Ectodermal cell (in vitro differentiated cells): ENCODE data around the gene BSG.
A peak's percentile ranks its signal among the peaks of the same experiment; 100 is the strongest.
"Not testable (repeated sequence)": the region's sequence is repeated elsewhere in the genome, so short reads cannot be mapped to it uniquely, and the experiment has no call there.

ENCODE experiments used
- H3K27ac ChIP-seq: 2 replicates; pipeline ENCODE4 v1.7.0; 2013; ENCODE audit warnings: mild to moderate bottlenecking, low read depth, low read length; ENCODE audit not compliant: insufficient read depth, poor library complexity, severe bottlenecking
- H3K27me3 ChIP-seq: 2 replicates; pipeline ENCODE4 v1.7.0; 2013; ENCODE audit warnings: mild to moderate bottlenecking, low read length; ENCODE audit not compliant: insufficient read depth, control insufficient read depth, poor library complexity, severe bottlenecking
- H3K36me3 ChIP-seq: one replicate; pipeline ENCODE4 v1.7.0; 2013; ENCODE audit warnings: low read length; ENCODE audit not compliant: control insufficient read depth, insufficient read depth
- H3K4me1 ChIP-seq: one replicate; pipeline ENCODE4 v1.7.0; 2013; ENCODE audit warnings: low read length; ENCODE audit not compliant: control insufficient read depth, insufficient read depth
- H3K4me3 ChIP-seq: 2 replicates; pipeline ENCODE4 v1.7.0; 2013; ENCODE audit warnings: low read depth, low read length, control low read depth; ENCODE audit not compliant: insufficient read depth
- H3K9me3 ChIP-seq: 2 replicates; pipeline ENCODE4 v1.7.0; 2013; ENCODE audit warnings: mild to moderate bottlenecking, low read length, moderate library complexity; ENCODE audit not compliant: control insufficient read depth
- WGBS, 2 experiments: methylation state at CpG; one replicate each; pipeline ENCODE4 v1.1.7; 2013; ENCODE audit warnings: missing lambda C conversion rate in 2 of 2; 5-methylcytosine and 5-hydroxymethylcytosine counted together

The BSG gene

DNA sequence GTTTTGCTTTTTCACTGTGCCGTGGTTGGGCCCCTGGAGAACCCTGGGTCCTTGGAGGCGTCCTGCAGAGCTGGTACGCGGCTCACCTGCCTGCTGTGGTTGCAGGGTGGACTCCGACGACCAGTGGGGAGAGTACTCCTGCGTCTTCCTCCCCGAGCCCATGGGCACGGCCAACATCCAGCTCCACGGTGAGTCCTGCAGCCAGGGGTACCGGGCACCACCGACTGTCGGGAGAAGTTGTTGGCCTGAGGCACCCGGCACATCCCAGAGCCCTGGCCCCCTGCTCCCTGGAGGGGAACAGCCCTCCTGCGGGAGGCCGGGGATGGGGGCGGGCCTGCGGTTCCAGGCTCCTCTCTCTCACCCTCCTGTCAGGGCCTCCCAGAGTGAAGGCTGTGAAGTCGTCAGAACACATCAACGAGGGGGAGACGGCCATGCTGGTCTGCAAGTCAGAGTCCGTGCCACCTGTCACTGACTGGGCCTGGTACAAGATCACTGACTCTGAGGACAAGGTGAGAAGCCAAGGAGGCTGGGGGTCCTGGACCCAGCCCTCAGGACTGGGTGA is 8.0 kb downstream of the BSG start:
- Histone ChIP-seq H3K9me3 (no peaks in the 10 kb centered on the region), H3K27me3 (no peaks in the 10 kb centered on the region), H3K36me3 (peaks cover 32% of the 10 kb centered on the region), H3K4me3 (no peak overlapping the region), H3K27ac (no peak overlapping the region), H3K4me1 (peaks cover 13% of the 10 kb centered on the region)
- 95 to 96% methylated on average over 22 of the region's 22 CpGs for whole genome bisulfite sequencing, 2 experiments

DNA sequence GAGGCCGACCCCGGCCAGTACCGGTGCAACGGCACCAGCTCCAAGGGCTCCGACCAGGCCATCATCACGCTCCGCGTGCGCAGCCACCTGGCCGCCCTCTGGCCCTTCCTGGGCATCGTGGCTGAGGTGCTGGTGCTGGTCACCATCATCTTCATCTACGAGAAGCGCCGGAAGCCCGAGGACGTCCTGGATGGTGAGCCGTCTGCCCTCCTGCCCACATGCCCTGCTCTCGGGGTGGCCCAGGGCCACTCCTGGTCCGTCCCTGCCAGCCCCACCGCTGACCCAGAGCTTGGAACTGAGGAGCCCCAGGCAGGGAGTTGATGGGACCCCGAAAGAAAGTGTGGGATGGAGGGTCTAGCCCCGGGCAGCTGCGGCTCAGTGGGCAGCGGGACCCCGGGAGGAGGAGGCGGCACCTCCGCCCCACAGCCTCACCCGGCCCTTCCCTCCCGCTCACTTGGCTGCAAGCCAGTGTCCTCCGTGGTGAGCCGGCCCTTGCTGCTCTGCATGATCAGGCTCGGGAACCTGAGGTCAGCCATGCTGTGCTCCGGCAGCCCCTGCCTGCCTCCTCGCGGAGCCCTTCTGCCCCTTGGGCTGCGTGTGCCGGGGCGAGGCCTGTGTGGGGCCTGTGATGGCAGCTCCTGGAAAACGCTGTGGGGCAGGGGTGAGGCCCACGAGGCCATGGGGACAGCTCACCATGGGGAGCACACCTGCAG is 9.2 kb downstream of the BSG start:
- no peaks in the 10 kb centered on the region for H3K27me3 ChIP-seq
- 95% methylated on average over 40 of the region's 40 CpGs for WGBS, 2 experiments
- H3K4me1 ChIP-seq, result peaks cover 7% of the 10 kb centered on the region
- H3K27ac ChIP-seq, result no peak overlapping the region
- H3K36me3 ChIP-seq, result peaks cover 32% of the 10 kb centered on the region
- H3K4me3 ChIP-seq, result no peak overlapping the region
- H3K9me3 ChIP-seq, result no peaks in the 10 kb centered on the region

DNA sequence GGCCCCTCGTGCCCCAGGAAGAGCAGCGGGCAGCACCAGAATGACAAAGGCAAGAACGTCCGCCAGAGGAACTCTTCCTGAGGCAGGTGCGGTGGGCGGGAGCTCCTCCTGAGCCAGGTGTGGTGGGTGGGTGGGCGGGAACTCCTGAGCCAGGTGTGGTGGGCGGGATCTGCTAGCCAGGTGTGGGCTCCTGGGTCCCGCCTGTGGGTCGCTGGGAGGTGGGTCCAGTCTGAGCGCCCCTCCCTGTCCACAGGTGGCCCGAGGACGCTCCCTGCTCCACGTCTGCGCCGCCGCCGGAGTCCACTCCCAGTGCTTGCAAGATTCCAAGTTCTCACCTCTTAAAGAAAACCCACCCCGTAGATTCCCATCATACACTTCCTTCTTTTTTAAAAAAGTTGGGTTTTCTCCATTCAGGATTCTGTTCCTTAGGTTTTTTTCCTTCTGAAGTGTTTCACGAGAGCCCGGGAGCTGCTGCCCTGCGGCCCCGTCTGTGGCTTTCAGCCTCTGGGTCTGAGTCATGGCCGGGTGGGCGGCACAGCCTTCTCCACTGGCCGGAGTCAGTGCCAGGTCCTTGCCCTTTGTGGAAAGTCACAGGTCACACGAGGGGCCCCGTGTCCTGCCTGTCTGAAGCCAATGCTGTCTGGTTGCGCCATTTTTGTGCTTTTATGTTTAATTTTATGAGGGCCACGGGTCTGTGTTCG is 10.3 kb downstream of the BSG start:
- H3K27me3 ChIP-seq, result peaks cover under 1% of the 10 kb centered on the region
- H3K9me3 ChIP-seq, result no peaks in the 10 kb centered on the region
- no peaks in the 10 kb centered on the region for H3K4me1 ChIP-seq
- H3K27ac ChIP-seq, result no peak overlapping the region
- 95% methylated on average over 31 of the region's 31 CpGs for WGBS, 2 experiments
- no peak overlapping the region for H3K4me3 ChIP-seq
- H3K36me3 ChIP-seq, result peaks cover 32% of the 10 kb centered on the region

DNA sequence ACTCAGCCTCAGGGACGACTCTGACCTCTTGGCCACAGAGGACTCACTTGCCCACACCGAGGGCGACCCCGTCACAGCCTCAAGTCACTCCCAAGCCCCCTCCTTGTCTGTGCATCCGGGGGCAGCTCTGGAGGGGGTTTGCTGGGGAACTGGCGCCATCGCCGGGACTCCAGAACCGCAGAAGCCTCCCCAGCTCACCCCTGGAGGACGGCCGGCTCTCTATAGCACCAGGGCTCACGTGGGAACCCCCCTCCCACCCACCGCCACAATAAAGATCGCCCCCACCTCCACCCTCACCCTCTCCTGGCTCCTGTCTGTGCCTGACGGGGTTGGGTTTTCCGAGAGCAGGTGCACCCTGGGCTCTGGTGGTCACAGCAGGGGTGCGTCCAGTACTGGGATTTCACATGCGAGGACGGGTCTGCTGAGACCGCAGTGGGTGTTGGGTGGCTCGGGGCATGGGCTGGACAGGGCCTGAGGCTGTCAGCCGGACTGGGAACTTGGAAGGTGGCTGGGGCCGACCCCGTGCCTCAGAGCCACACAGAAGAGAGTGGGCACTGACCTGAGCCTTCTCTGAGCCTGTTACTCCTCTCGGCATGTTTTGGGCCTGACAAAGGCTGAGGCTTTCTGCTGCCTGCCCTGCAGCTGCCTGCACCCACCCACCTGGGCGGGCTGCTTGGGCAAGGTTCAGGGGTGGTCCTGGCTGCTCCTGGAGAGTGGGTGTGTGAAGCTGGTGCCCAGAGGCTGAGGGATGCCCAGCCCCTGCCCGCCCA is 11.0 kb downstream of the BSG start:
- no peaks in the 10 kb centered on the region for H3K9me3 ChIP-seq
- H3K27ac ChIP-seq, result peak overlapping the region; percentile 62
- peaks cover 32% of the 10 kb centered on the region for H3K36me3 ChIP-seq
- H3K27me3 ChIP-seq, result peaks cover 8% of the 10 kb centered on the region
- H3K4me3 ChIP-seq, result no peak overlapping the region
- 94 to 95% methylated on average over 27 of the region's 27 CpGs for WGBS, 2 experiments
- no peaks in the 10 kb centered on the region for H3K4me1 ChIP-seq

DNA sequence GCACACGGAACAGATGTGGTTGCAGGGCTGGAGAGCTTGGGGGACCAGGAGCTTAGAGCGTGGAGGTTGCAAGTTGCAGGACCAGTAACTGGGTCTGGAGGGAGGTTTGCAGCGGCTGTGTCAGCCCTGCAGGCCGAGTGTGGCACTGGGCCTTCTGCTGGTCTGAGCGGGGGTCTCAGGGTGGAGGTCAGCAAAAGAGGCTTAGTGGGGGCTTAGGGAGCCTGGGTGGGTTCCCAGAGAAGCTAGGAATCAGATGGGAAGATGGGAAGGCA is 11.5 kb downstream of the BSG start:
- Histone ChIP-seq H3K27ac (peak overlapping the region; percentile 62), H3K9me3 (no peaks in the 10 kb centered on the region), H3K4me1 (no peaks in the 10 kb centered on the region), H3K27me3 (peaks cover 13% of the 10 kb centered on the region), H3K36me3 (peaks cover 32% of the 10 kb centered on the region), H3K4me3 (no peak overlapping the region)
- WGBS, 2 experiments, result 86 to 92% methylated on average over 5 of the region's 5 CpGs

DNA sequence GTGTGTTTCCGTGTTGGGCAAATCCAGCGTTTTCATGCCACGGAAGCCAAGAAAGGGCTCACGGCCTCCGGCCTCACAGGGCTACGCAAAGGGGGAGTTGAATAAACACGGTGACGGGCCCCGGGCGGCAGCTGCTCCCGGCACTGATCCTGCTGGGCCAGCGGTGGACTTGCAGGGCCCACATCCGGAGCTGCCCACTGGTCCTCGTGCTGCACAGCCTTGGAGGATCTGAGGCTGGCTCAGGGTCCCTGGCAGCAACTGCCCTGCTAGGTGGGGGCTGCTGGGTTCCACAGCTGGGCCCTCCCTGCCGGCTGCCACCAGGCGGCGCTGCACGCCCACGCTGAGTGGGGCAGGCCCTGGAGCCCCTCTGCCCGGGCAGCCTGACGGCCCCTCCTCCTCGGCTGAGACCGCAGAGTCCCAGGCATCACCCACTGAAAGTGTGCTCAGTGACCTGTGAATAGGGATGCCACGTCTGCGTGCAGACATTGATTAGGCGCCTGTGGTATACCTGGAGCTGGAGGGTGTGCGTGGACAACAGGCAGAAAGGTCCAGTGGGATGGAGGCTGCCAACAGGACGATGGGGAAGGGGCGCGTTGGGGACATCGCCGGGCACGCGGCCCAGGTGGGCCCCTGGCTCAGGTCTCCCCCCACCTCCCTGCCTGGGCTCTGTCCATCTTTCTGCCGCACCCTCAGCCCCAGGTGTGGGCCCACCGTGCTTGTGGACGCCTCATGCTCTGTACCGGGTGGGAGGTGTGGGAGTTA is 12.0 kb downstream of the BSG start:
- 58% methylated on average over 38 of the region's 38 CpGs for WGBS, 2 experiments
- no peaks in the 10 kb centered on the region for H3K4me1 ChIP-seq
- peaks cover 18% of the 10 kb centered on the region for H3K27me3 ChIP-seq
- H3K9me3 ChIP-seq, result no peaks in the 10 kb centered on the region
- no peak overlapping the region for H3K4me3 ChIP-seq
- H3K27ac ChIP-seq, result peak overlapping the region; percentile 62
- H3K36me3 ChIP-seq, result peaks cover 26% of the 10 kb centered on the region

DNA sequence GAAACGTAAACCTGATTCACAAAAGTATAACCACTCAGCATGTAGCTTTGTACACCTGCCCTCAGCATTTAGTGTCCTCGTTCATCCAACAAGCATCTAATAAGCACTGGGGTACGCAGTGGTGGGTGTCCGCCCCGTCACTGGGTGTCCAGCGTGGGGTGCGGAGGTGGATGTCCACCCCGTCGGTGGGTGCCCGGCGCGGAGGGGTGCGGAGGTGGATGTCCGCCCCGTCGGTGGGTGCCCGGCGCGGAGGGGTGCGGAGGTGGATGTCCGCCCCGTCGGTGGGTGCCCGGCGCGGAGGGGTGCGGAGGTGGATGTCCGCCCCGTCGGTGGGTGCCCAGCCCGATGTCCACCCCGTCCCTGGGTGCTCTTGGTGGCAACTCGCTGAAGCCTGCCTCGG is 12.8 kb downstream of the BSG start:
- H3K4me3 ChIP-seq, H3K27ac ChIP-seq, H3K4me1 ChIP-seq, H3K9me3 ChIP-seq: not testable (repeated sequence)
- Histone ChIP-seq H3K36me3 (peaks cover 19% of the 10 kb centered on the region), H3K27me3 (peaks cover 20% of the 10 kb centered on the region)
- 95 to 96% methylated on average over 33 to 34 of the region's 34 CpGs for WGBS, 2 experiments

DNA sequence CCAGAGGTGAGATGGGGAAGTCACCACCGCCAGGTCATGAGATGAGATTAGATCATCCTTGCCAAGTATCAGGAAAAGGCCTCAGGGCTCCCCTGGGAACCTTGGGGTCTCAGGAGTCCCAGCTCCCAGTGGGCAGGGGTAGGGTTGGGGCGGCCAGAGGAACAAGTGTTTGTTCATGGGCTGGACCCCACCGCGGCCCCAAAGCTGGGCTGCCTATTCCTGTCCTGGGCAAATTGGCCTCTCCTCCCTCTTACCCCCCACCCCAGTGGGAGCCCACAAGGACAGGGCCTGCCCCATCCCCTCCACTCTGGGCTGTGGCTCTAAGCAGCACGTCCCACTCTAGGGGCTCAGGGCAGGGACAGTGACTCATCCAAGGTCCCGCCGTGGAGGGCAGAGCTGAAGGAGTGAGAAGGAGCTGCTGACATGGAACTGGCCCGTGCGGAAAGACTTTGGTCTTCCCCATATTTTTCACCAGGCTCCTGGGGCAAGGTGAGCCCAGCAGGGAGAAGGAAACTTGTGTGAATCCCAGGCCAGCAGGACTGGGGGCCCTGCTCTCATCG is 13.2 kb downstream of the BSG start:
- peaks cover 14% of the 10 kb centered on the region for H3K36me3 ChIP-seq
- peaks cover 25% of the 10 kb centered on the region for H3K27me3 ChIP-seq
- H3K4me1 ChIP-seq, result no peaks in the 10 kb centered on the region
- no peak overlapping the region for H3K4me3 ChIP-seq
- no peak overlapping the region for H3K27ac ChIP-seq
- H3K9me3 ChIP-seq, result no peaks in the 10 kb centered on the region
- WGBS, 2 experiments, result 75 to 84% methylated on average over 10 of the region's 10 CpGs

DNA sequence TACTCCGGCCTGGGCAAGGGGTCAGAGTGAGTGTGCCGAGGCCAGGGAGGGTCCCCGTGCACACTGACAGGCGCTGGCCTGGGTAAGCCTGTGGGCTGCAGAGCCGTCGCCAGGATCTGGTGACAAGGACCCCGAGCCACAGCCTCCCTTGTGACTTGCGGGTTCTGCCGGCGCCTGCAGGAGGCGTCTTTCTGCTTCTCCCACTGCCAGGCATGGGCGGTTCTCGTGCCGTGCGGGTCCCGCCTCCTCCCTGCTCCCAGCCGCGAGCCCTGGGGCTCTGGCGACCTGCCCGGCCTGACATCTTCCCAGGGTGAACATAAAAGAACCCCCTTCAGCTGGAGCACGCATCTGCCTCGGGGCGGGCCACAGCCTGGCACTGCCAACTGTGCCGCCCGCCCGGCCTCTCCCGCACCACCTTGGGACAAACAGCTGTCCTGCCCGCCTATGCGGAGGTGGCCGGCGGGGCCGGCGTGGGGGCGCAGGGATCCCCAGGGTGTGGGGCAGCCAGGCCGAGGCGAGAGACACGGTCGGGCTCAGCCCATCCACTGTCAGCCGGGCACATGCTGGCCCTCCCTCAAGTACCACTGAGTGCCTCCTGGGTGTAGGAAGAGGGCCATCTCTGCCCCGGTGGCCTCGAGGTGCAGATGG is 15.8 kb downstream of the BSG start:
- Histone ChIP-seq H3K4me1 (no peaks in the 10 kb centered on the region), H3K27ac (no peak overlapping the region), H3K36me3 (no peaks in the 10 kb centered on the region), H3K4me3 (no peak overlapping the region), H3K27me3 (peaks cover 51% of the 10 kb centered on the region), H3K9me3 (no peaks in the 10 kb centered on the region)
- WGBS, 2 experiments, result 18 to 19% methylated on average over 41 of the region's 41 CpGs
